LNCaP clone FGC (cell line): ENCODE measurements around the gene LIX1L.

Source experiments
- DNase-seq: peaks from one replicate; pipeline ENCODE4 v3.0.0-alpha.2; 2011; ENCODE audit warnings: low read depth
- H3K4me3 ChIP-seq: 2 replicates; pipeline ENCODE4 v1.5.1; 2011; ENCODE audit warnings: mild to moderate bottlenecking, low read depth, low read length, control low read depth
- CTCF ChIP-seq: IDR thresholded peaks from 2 replicates; pipeline ENCODE4 v1.5.1; 2012; ENCODE audit warnings: mild to moderate bottlenecking; ENCODE audit not compliant: control insufficient read depth, insufficient read depth; ENCODE audit errors: extremely low read depth

The LIX1L gene

GRCh38 chr1:145995964-145996432 lies 38.2 kb upstream of the LIX1L start:
- no peak for TF ChIP-seq CTCF
- peak overlapping the region; percentile 86 for H3K4me3 ChIP-seq
- no peak for DNase-seq

GRCh38 chr1:145995148-145995881 lies 37.5 kb upstream of the LIX1L start:
- TF ChIP-seq CTCF, result no peak
- DNase-seq, result no peak
- H3K4me3 ChIP-seq, result peak overlapping the region; percentile 86

GRCh38 chr1:145994391-145995120 lies 36.7 kb upstream of the LIX1L start:
- H3K4me3 ChIP-seq, result peak overlapping the region; percentile 86
- no peak for DNase-seq
- no peak for TF ChIP-seq CTCF

- no peak for TF ChIP-seq CTCF
- no peak for DNase-seq
- peak overlapping the region; percentile 86 for H3K4me3 ChIP-seq
These were observed 36.0 kb upstream of the LIX1L start for GRCh38 chr1:145993618-145994390.

- no peak for DNase-seq
- TF ChIP-seq CTCF, result no peak
- H3K4me3 ChIP-seq, result peak overlapping the region; percentile 86
These were observed 35.3 kb upstream of the LIX1L start for GRCh38 chr1:145992958-145993617.

GRCh38 chr1:145992502-145992936 lies 34.7 kb upstream of the LIX1L start:
- H3K4me3 ChIP-seq, result peak overlapping the region; percentile 86
- no peak for DNase-seq
- TF ChIP-seq CTCF, result no peak
